ENCODE results near the gene ENPP7.

DNA sequence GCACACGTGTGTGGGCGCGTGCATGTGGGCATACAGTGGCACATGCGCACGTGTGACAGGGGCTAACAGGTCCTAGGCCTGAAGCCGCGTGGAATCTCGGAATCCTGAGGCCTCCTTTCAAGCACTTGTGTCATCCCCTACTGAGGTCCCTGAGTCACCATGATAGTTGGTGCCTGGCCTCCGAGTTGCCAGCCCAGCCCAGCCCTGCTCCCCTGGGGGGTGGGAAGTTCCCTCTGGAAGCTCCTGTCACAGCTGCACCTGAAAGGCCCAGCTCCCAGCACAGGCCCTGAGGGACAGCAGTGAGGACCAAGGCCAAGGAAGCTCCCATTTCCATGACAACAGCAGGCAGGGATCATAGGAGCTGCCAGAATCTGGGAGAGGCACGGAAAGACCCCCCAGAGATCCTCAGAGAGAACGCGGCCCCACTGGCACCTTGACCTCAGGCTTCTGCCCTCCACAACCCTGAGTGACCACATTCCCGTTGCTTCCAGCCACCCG is 35.4 kb upstream of the ENPP7 start:
- TF ChIP-seq, protein P1, sequence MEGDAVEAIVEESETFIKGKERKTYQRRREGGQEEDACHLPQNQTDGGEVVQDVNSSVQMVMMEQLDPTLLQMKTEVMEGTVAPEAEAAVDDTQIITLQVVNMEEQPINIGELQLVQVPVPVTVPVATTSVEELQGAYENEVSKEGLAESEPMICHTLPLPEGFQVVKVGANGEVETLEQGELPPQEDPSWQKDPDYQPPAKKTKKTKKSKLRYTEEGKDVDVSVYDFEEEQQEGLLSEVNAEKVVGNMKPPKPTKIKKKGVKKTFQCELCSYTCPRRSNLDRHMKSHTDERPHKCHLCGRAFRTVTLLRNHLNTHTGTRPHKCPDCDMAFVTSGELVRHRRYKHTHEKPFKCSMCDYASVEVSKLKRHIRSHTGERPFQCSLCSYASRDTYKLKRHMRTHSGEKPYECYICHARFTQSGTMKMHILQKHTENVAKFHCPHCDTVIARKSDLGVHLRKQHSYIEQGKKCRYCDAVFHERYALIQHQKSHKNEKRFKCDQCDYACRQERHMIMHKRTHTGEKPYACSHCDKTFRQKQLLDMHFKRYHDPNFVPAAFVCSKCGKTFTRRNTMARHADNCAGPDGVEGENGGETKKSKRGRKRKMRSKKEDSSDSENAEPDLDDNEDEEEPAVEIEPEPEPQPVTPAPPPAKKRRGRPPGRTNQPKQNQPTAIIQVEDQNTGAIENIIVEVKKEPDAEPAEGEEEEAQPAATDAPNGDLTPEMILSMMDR (IDR thresholded peaks at IDR 0.05 in 4 of 5, conservative IDR thresholded peaks at IDR 0.05 in 1 of 5), result no peak
- TF ChIP-seq POLR2A (IDR thresholded peaks at IDR 0.05), result no peak
